Measurements from ENCODE around the gene TGFA. TPM values are rescaled to one million over a fixed set of nuclear protein-coding genes. Genes with fewer than 3 reads are reported as not detected.
A peak's percentile ranks its signal among the peaks of the same experiment; 100 is the strongest.

Gene TGFA
- total RNA-seq, 1 donor from 2014 or later = 89.1 TPM

DNA sequence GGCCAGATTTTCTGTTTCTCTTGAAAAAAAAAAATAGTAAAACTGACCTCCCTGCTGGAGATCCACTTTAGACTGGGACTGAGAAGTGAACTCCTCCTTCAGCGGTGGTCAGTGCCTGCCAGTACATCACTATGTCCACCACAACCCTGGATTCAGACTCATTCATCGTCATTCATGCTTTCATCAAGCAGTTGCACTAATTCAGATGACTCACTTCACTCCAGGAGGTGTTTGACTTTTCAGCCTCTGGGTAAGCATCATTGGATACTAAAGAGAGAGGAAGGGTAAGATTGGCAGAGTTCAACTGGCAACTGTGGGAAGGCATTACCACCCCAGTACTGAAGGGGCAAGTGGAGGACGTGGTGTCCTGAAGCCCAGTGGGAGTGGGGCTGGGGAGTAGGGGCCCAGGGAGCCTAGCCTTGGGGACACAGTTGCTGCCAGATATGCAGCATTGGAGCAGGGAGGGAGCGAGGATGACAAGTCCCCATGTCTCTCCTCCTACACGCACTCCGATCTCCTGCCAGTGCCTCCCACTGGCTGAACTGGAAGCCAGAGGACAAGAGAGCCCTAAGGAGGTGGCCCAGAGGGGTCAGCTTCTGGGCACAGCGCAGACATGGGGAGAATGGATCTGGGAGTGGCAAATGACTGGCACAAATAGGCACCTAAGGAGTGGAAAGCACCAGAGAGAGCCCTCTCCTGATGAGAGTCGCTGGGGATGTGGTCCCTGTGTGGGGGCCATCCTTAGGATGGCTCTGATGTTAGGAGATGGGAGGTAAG is 111.1 kb downstream of the TGFA start:
- no peak for DNase-seq (ENCODE audit: low read depth)
- TF ChIP-seq, protein P1, sequence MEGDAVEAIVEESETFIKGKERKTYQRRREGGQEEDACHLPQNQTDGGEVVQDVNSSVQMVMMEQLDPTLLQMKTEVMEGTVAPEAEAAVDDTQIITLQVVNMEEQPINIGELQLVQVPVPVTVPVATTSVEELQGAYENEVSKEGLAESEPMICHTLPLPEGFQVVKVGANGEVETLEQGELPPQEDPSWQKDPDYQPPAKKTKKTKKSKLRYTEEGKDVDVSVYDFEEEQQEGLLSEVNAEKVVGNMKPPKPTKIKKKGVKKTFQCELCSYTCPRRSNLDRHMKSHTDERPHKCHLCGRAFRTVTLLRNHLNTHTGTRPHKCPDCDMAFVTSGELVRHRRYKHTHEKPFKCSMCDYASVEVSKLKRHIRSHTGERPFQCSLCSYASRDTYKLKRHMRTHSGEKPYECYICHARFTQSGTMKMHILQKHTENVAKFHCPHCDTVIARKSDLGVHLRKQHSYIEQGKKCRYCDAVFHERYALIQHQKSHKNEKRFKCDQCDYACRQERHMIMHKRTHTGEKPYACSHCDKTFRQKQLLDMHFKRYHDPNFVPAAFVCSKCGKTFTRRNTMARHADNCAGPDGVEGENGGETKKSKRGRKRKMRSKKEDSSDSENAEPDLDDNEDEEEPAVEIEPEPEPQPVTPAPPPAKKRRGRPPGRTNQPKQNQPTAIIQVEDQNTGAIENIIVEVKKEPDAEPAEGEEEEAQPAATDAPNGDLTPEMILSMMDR (conservative IDR thresholded peaks at IDR 0.05; ENCODE audit: low read depth, low read length) = no peak
- no peak overlapping the region for H3K4me3 ChIP-seq (ENCODE audit: low read depth, low read length)

DNA sequence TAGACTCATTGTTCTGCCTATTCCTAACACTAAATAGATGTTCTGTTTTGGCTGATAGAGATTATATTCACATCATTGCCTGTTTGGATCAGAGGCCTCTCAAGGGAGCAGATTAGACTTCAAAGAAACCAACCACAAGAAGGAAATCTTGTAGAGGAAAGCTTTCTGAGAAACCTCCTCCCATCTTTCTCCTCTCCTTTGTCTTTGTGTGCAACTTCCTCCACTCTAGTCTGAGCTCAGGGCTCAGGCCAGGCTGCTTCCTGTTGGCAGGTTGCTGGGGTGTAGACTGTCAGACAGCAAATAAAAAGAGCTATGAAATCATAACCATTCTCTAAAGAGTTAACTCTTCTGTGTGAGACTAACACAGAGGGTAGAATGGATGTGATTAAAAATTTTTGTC is 113.0 kb downstream of the TGFA start:
- no peak for DNase-seq (ENCODE audit: low read depth)
- TF ChIP-seq, protein P1 (conservative IDR thresholded peaks at IDR 0.05; ENCODE audit: low read depth, low read length) = no peak
- no peak overlapping the region for H3K4me3 ChIP-seq (ENCODE audit: low read depth, low read length)

DNA sequence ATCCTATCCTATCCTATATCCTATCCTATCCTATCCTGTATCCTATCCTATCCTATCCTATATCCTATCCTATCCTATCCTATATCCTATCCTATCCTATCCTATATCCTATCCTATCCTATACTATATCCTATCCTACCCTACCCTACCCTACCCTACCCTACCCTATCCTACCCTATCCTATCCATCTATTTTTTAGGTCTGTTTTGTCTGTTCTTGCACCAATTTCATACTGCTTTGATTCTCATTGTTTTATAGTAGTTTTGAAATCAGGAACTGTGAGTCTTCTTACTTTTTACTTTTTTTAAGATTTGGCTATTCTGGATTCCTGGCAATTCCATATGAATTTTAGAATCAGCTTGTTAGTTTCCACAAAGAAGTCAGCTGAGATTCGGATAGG is 118.5 kb downstream of the TGFA start:
- TF ChIP-seq, protein P1 (conservative IDR thresholded peaks at IDR 0.05; ENCODE audit: low read depth, low read length) = no peak
- H3K4me3 ChIP-seq (ENCODE audit: low read depth, low read length) = no peak overlapping the region
- DNase-seq (ENCODE audit: low read depth) = no peak

DNA sequence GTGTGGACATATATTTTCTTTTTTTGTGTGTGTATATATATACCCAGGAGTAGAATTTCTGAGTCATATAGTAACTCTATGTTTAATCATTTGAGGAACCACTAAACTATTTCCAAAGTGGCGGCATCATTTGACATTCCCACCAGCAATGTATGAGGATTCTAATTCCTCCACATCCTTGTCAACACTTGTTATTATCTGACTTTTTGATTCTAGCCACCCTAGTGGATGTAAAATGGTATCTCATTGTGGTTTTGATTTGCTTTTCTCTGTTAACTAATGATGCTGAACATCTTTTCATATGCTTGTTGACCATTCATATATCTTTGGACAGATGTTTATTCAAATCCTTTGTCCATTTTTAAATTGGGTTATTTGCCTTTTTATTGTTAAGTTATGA is 120.3 kb downstream of the TGFA start:
- TF ChIP-seq, protein P1 (conservative IDR thresholded peaks at IDR 0.05; ENCODE audit: low read depth, low read length) = no peak
- no peak overlapping the region for H3K4me3 ChIP-seq (ENCODE audit: low read depth, low read length)
- no peak for DNase-seq (ENCODE audit: low read depth)

DNA sequence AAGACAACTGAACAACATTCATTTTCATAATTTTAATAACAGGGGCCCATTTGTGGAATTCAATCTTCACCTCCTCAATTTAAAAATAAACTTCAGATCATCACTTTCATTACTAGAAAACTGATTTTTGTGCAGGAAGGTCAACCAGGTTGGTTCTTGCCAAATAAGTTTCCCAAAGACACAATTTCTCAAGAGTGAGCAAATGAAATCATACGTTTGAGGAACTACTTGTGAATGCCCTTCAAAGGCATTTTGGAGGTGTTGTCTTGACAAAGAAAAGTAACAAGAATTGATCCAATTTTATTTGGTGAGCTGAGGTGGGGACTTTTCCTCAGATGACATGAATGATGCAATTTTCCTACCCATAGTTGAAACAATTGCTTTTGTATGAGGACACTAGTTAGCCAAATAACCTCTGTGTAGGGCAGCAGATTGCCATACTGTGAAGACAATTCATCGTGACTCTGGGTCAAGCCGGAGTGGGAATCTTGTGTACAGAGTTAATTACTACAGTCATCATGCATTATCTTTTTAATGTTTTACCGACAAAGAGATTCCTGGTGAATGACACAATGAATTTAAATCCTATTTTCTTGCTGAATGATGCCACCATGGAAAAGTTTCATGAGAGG is 121.8 kb downstream of the TGFA start:
- peak; percentile 30 for DNase-seq (ENCODE audit: low read depth)
- no peak overlapping the region for H3K4me3 ChIP-seq (ENCODE audit: low read depth, low read length)
- TF ChIP-seq, protein P1 (conservative IDR thresholded peaks at IDR 0.05; ENCODE audit: low read depth, low read length) = no peak

DNA sequence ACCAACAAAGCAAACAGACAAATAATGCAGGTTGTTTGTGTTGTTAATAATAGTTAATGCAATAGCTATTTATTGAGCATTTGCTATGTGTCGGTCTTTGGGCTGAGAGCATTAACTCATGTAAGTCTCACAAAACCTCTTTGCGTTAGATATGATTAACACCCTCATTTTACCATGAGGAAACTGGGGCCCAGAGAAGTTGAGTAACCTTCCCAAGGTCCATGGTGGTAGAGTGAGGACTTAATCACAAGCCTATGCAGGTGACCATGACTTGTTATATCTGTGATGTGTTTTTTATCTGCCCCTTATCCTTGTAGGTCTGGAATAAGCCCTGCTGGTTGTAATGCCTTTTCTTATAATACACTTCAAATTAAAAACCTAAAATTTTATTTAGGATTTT is 127.3 kb downstream of the TGFA start:
- TF ChIP-seq, protein P1 (conservative IDR thresholded peaks at IDR 0.05; ENCODE audit: low read depth, low read length) = no peak
- H3K4me3 ChIP-seq (ENCODE audit: low read depth, low read length) = no peak overlapping the region
- no peak for DNase-seq (ENCODE audit: low read depth)
